ENCODE data around the gene DBNDD1.
"Not testable (repeated sequence)": the region's sequence is repeated elsewhere in the genome, so short reads cannot be mapped to it uniquely, and the experiment has no call there.

DBNDD1 gene

DNA sequence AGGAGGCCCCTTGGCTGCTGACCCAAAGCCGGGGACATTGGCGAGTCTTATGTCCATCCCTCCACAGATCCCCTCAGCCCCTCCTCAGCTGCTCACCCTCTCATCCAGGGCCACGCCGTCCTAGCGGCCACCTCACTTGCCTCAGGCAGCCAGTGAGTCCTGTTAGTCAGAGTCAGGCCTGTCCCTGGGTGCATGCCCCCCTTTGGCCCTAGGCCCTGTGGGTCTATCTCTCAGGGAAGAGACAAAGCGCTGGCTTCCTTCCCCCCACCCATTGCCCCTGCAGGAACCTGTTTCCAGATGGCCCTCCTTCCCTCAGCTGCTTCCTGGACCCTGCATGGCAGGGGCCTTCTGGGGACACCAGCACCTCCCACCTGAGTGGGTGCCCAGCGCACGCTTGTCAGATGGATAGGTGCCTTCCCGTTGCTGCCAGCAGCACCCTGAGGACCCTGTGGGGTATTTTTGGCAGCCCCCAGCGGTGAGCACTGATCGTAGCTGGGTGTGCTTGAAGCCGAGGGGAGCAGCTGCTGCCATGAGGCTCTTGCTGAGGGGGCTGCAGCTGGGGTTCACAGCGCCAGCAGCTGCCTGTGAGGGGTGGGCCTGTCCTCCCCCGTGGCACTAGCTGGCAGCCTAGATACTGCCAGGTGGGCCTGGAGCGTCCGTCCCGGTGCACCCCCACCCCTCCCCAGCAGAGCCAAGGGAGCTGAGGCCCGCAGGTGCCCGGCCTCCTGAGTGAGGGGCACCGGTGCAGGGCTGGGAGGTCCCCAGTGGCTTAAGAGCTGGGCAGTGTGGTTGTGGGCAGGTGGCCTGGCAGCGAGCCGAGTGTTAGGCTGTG lies 8.4 kb downstream of the DBNDD1 start:
- DNase-seq, result no peak

DNA sequence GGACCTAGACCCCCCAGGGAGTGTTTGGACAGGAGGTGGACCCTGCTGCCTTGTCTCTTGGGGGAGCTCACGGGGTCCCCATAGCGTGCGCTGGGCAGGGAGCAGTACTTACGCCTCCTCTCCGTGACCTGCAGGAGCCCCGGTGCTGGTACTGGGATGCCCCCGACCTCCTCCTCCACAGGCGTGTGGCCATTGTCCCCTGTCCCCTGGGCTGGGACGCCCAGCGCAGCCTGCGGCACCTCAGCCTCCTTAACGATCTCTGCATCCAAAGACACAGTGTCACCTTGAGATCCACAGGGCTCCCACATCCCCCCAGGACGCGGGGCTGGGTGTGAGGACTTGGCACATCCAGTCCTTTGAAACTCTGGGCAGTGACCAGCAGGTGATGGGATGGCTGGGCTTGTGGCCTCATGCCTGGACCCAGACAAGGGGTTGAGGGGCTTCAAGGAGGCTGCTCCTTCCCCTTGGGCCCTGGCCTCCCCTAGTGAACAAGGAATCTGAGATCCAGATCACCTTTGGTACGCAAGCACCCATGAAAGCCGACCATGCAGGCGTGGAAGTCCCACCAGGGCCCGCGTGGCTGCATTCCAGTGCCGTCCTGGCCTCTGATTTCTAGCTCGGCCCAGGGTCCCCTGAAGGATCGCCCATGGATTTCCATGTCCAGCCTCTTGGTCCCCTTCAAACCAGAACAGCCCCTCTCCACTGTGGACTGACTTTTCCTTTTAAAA lies 9.9 kb downstream of the DBNDD1 start:
- DNase-seq, result no peak

- DNase-seq, result peak; percentile 17
Measured at GRCh38 chr16:90008708-90009145, 10.5 kb downstream of the DBNDD1 start.

DNA sequence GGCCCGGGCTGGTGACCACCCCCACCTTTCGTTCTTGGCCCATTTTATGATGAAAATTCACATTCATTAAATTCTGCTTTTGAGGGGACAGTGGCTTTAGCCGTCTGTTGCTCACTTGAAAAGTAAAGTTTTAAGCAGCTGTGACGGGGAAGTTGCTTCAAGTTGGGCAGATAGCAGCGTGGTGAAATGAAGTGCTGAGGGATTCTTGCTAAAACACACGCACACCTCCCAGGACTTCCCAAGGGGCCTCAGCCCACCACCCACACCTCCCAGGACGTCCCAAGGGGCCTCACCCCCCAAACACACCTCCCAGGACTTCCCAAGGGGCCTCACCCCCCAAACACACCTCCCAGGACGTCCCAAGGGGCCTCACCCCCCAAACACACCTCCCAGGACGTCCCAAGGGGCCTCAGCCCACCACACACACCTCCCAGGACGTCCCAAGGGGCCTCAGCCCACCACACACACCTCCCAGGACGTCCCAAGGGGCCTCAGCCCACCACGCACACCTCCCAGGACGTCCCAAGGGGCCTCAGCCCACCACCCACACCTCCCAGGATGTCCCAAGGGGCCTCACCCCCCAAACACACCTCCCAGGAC lies 11.5 kb downstream of the DBNDD1 start:
- DNase-seq, result not testable (repeated sequence)

GRCh38 chr16:90007015-90007414 lies 12.2 kb downstream of the DBNDD1 start:
- DNase-seq, result no peak

- DNase-seq, result no peak
Measured at GRCh38 chr16:90005956-90006663, 13.1 kb downstream of the DBNDD1 start.

- no peak for DNase-seq
Measured at GRCh38 chr16:90004577-90004976, 14.7 kb downstream of the DBNDD1 start.

- DNase-seq, result no peak
Measured at GRCh38 chr16:90002759-90003158, 16.5 kb downstream of the DBNDD1 start.

DNA sequence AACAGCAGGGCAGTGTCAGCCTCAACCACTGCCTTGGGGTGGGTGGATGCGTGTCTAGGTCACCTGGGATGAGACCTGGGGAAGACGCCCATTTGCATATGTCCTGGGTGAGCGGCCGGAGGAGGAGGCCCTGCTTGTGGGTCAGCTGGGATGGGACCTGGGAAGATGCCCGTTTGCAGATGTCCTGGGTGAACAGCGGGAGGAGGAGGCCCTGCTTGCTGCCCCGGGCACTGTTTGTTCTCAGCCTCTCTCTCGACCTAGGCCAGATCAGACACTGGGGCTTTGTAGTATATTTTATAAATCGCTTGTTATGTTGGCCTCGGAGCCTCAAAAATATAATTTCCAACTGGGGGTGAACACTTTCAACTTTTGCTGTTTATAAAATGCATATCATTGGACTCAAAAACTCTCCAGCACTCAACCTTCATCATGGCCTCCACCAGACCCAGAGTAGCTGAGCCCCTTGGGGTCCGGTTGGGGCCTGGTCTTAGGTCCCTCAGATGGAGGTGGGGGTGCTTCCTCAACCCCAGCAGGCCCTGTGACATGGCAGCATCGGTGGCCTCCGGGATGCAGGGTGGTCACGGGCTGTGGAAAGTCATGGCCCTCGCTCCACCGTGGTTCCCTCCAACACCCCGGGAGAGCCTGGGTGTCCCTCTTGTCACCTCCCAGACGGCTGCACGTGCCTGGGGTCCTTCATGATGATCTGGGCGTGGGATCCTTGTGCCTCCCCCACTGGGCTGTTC lies 17.3 kb downstream of the DBNDD1 start:
- no peak for DNase-seq

- DNase-seq, result no peak
Measured at GRCh38 chr16:90000733-90001427, 18.4 kb downstream of the DBNDD1 start.

- DNase-seq, result no peak
Measured at GRCh38 chr16:89999831-90000574, 19.3 kb downstream of the DBNDD1 start.

GRCh38 chr16:89996178-89996489 lies 23.1 kb downstream of the DBNDD1 start:
- DNase-seq, result no peak

DNA sequence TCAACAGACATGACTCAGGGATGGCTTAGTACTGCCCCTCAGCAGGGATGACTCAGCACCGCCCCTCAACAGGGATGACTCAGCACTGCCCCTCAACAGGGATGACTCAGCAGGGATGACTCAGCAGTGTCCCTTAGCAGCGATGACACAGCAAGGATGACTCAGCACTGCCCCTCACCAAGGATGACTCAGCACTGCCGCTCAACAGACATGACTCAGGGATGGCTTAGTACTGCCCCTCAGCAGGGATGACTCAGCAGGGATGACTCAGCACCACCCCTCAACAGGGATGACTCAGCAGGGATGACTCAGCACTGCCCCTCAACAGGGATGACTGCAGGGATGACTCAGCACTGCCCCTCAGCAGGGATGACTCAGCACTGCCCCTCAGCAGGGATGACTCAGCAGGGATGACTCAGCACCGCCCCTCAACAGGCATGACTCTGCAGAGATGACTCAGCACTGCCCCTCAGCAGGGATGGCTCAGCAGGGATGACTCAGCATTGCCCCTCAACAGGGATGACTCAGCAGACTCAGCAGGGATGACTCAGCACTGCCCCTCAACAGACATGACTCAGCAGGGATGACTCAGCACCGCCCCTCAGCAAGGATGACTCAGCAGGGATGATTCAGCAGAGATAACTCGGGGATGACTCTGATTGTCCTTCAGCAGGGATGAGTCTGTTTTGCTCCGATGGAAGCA lies 23.6 kb downstream of the DBNDD1 start:
- peak; percentile 41 for DNase-seq

DNA sequence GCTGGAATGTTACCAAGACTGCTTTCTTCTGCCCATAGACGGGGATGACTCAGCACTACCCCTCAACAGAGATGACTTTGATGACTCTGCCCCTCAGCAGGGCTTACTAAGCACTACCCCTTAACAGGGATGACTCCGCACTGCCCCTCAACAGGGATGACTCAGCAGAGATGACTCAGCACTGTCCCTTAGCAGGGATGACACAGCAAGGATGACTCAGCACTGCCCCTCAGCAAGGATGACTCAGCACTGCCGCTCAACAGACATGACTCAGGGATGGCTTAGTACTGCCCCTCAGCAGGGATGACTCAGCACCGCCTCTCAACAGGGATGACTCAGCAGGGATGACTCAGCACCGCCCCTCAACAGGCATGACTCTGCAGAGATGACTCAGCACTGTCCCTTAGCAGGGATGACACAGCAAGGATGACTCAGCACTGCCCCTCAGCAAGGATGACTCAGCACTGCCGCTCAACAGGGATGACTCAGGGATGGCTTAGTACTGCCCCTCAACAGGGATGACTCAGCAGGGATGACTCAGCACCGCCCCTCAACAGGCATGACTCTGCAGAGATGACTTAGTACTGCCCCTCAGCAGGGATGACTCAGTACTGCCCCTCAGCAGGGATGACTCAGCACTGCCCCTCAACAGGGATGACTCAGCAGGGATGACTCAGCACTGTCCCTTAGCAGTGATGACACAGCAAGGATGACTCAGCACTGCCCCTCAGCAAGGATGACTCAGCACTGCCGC lies 24.4 kb downstream of the DBNDD1 start:
- peak; percentile 31 for DNase-seq

- no peak for DNase-seq
Measured at GRCh38 chr16:89994389-89994720, 24.9 kb downstream of the DBNDD1 start.

DNA sequence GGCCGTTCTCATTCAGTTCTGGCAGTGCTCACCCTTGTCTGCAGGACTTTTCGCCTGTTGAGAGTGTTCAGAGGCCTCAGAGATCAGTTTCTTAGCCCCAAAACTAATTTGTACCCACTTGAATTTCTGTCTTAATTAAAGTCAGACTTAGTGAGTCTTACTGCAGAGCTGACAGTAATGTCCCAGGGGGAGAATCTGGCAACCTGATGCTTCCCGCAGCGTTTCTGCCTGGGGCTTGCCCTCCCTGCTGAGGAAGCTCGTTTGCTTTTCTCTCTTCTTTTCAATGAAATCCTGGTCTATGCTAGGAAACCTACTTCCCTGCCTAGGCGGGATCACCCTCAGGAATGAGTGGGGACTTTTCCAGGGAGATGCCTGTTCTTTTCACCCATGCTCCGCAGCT lies 25.3 kb downstream of the DBNDD1 start:
- DNase-seq, result no peak

DNA sequence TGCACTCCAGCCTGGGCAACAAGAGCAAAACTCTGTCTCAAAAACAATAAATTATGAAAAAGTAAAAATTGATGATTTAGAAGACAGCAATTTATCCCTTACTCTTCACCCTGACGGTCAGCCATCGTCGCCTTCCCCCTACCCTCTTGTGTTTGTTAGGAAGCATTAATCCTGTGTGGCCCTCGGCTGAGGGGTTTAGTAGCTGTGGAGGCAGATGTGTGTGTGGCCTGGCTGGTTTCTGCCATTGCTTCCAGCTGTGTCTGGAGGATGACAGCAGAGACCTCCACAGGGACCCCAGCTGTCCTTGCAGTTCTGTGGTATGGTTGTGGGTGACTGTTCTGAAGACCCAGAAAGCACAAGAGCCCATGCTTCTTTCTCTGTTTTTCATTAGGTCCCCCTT lies 25.9 kb downstream of the DBNDD1 start:
- no peak for DNase-seq

DNA sequence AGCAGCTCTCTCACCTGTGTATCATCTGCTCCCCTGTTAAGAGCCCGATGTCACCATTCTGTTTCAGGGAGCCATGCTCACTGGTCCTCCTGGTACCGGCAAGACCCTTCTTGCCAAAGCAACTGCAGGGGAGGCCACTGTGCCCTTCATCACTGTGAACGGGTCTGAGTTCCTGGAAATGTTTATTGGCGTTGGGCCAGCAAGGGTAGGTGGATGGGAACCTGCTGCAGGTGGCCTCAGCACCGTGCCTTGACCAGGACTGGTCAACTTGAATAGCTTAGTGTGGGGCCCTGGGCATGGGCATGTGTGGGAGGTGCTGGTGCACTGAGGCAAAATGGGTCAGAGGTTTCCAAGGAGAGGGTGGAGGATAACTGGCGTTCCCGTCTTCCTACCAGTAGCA lies 28.5 kb downstream of the DBNDD1 start:
- no peak for DNase-seq

- no peak for DNase-seq
Measured at GRCh38 chr16:89988951-89989350, 30.3 kb downstream of the DBNDD1 start.

GRCh38 chr16:89987169-89987568 lies 32.1 kb downstream of the DBNDD1 start:
- DNase-seq, result no peak

Data from inflammatory macrophage treated with lipopolysaccharide for 4 hours (primary cell).